Nephron (organoid): ENCODE data around the gene CSH1.

Experiments
- H3K27ac Mint-ChIP-seq, 3 experiments: 2 replicates each; pipeline ENCODE4 v1.8.0; 2020; ENCODE audit warnings: mixed read lengths in 3 of 3, mild to moderate bottlenecking in 2 of 3, moderate library complexity in 1 of 3
- H3K27me3 Mint-ChIP-seq: 2 replicates; pipeline ENCODE4 v1.8.0; 2021; ENCODE audit warnings: low read depth, mild to moderate bottlenecking, moderate library complexity, mixed read lengths
- H3K36me3 Mint-ChIP-seq: 2 replicates; pipeline ENCODE4 v1.8.0; 2020; ENCODE audit warnings: low read depth, mixed read lengths
- H3K4me1 Mint-ChIP-seq: 2 replicates; pipeline ENCODE4 v1.8.0; 2020; ENCODE audit warnings: mixed read lengths
- H3K4me3 Mint-ChIP-seq, 3 experiments: 2 replicates each; pipeline ENCODE4 v1.8.0; 2020; ENCODE audit warnings: mild to moderate bottlenecking in 3 of 3, mixed read lengths in 3 of 3, moderate library complexity in 2 of 3
- H3K9me3 Mint-ChIP-seq: 2 replicates; pipeline ENCODE4 v1.8.0; 2020; ENCODE audit warnings: mixed read lengths
- TF ChIP-seq, protein P1 (sequence below), 3 experiments: fragments of 200-600 bp; sonication (generic); IDR thresholded peaks; one replicate each; pipeline ENCODE4 v1.5.0; 2021; ENCODE audit warnings: antibody characterized with exemption in 3 of 3; ENCODE audit not compliant: unreplicated experiment in 3 of 3

CSH1 gene

DNA sequence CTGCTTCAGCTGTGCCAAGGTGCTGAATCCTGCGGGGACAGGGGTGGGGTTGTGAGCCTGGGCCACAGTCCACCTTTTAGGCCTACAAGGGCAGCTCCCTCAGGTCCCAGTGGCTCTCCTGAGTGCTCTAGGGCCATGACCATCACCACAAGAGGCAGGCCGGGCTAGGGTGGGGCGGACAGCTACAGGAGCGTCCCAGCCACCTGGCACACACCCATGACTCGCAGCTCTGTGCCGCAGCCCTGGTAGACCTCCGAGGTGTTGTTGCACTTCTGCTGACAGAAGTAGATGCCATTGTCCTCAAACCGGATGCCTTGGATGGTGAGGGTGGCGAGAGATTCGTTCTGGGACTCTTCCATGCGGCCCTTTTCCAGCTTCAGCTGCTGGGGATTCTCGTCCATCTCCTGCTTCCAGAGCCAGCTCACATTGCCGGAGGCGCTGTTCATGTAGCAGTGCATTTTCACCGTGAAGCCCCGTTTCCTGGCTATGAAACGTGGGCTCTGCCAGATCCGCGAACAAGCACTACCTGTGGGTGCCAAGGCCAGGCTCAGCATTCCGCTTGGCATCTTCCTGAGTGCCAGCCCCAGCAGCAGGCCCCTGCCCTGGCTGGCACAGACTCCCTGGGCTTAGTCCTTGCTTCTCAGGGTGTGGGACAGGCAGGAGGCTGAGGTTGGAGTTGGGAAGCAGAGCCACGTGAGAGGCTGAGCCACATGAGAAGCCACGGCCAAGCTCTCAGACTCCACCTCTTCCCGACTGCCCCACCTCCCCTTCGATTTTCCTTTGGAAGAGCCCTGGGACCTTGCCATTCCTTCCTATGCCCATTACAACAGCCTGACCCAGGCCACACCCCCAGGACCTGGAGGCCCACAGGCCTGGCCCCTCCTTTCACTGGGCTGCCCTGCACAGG is 33.7 kb upstream of the CSH1 start:
- H3K27ac Mint-ChIP-seq: no peak overlapping the region
- H3K27me3 Mint-ChIP-seq: no peaks in the 10 kb centered on the region
- no peak overlapping the region for H3K4me3 Mint-ChIP-seq
- TF ChIP-seq, protein P1, sequence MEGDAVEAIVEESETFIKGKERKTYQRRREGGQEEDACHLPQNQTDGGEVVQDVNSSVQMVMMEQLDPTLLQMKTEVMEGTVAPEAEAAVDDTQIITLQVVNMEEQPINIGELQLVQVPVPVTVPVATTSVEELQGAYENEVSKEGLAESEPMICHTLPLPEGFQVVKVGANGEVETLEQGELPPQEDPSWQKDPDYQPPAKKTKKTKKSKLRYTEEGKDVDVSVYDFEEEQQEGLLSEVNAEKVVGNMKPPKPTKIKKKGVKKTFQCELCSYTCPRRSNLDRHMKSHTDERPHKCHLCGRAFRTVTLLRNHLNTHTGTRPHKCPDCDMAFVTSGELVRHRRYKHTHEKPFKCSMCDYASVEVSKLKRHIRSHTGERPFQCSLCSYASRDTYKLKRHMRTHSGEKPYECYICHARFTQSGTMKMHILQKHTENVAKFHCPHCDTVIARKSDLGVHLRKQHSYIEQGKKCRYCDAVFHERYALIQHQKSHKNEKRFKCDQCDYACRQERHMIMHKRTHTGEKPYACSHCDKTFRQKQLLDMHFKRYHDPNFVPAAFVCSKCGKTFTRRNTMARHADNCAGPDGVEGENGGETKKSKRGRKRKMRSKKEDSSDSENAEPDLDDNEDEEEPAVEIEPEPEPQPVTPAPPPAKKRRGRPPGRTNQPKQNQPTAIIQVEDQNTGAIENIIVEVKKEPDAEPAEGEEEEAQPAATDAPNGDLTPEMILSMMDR (IDR thresholded peaks at IDR 0.05; ENCODE audit: unreplicated experiment in 3 of 3): no peak
- H3K4me1 Mint-ChIP-seq: no peaks in the 10 kb centered on the region
- no peaks in the 10 kb centered on the region for H3K36me3 Mint-ChIP-seq
- no peaks in the 10 kb centered on the region for H3K9me3 Mint-ChIP-seq

DNA sequence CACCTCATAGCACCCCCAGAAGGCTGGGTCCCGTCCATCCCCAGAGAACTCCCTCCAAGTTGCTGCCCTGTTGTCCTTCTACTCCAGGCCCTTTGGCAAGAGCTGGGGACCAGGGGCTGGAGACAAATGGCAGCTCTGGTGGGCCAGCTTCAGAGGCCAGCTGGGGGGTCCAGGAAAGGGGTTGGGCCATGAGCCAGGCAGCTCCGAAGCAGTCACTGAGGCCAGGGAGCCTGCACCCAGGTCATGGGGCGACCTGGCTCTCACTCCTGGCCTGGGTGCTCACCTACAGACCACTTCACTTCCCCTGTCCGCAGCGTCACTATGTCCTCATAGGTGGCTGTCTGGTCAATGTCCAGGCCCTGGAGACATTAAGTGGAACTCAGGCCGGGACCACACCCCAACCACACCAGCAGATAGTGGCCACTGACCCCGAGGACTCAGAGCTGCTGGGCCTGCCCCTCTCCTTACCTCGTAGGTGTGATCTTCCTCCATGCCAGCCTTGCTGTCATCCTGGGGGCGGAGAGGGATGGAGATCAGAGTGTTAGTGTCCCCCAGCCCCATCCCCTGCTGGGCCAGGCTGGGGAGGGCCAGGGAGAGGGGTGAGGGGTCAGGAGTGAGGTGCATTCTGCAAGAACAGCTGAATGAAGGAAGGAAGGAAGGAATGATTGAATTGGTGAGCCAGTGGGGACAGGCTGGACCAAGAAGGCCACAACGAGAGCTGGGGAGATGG is 32.8 kb upstream of the CSH1 start:
- Mint-ChIP-seq H3K9me3 (no peaks in the 10 kb centered on the region), H3K4me3 (no peak overlapping the region)

DNA sequence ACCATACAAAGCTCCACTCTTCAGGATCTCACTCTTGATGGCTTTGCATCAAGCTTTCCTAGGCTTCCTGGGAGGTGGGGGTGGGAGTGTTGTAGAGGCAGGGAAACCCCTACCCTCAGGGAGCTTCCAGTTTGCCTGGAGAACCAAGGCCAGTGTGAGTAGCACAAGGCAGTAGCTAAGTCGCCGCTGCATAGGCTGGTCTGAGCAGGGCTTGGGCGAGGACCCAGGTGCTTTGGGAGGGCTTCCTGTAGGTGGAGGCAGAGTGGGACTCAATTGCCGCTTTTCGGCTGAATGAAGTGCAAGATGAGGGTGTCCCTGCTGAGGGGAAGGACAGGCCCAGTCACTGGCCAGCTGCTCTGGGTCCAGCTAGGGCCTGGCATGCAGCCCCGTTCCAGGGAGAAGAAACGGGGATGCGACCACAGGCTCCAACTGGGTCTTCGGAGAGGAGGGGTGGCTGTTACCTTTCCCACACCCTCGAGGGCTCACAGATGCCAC is 31.8 kb upstream of the CSH1 start:
- H3K4me1 Mint-ChIP-seq: no peaks in the 10 kb centered on the region

More for the DNA sequence above, 32.8 kb upstream of the CSH1 start:
- Mint-ChIP-seq H3K27ac (no peak overlapping the region), H3K27me3 (no peaks in the 10 kb centered on the region), H3K4me1 (no peaks in the 10 kb centered on the region), H3K36me3 (no peaks in the 10 kb centered on the region)
- TF ChIP-seq, protein P1 (IDR thresholded peaks at IDR 0.05; ENCODE audit: unreplicated experiment in 3 of 3): no peak

DNA sequence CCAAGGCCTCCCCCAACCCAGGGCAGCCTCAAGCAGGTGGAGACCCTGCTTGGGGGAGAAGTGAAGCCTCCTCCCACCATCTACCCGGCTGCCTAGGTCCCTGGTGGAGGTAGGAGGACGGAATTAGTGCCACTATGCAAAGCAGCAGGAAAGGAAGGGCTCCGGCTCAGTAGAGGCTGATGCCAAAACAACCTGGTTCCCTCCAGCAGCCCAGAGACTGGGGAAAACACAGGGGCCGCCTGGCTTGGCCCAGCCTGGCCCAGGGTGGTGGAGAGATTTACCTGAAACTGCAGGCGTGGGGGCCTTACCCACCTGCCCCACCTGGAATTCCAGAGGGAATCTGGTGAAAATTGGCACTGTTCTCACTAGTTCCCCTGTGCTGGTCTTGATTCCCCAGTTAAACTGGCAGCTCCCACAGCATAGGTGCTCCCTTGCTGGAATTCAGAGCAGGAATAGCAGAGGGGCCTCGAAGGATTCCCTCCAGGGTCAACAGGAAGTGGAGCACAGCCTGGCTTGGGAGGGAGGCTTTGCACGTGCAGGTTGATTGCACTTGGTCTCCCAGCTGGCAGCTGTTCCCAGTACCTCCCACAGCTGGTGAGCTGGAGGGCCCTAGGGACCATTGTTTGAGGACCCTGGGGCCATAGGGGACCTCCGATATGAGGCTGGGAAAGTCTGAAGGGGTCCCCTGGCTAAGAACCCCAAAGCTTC is 31.2 kb upstream of the CSH1 start:
- no peaks in the 10 kb centered on the region for H3K27me3 Mint-ChIP-seq
- no peak overlapping the region for H3K27ac Mint-ChIP-seq
- H3K9me3 Mint-ChIP-seq: no peaks in the 10 kb centered on the region
- H3K4me1 Mint-ChIP-seq: no peaks in the 10 kb centered on the region
- H3K4me3 Mint-ChIP-seq: no peak overlapping the region
- TF ChIP-seq, protein P1 (IDR thresholded peaks at IDR 0.05; ENCODE audit: unreplicated experiment in 3 of 3): no peak
- H3K36me3 Mint-ChIP-seq: no peaks in the 10 kb centered on the region

More for the DNA sequence above, 31.8 kb upstream of the CSH1 start:
- no peak overlapping the region for H3K4me3 Mint-ChIP-seq
- no peaks in the 10 kb centered on the region for H3K27me3 Mint-ChIP-seq
- H3K36me3 Mint-ChIP-seq: no peaks in the 10 kb centered on the region
- TF ChIP-seq, protein P1 (IDR thresholded peaks at IDR 0.05; ENCODE audit: unreplicated experiment in 3 of 3): no peak
- H3K9me3 Mint-ChIP-seq: no peaks in the 10 kb centered on the region
- no peak overlapping the region for H3K27ac Mint-ChIP-seq

DNA sequence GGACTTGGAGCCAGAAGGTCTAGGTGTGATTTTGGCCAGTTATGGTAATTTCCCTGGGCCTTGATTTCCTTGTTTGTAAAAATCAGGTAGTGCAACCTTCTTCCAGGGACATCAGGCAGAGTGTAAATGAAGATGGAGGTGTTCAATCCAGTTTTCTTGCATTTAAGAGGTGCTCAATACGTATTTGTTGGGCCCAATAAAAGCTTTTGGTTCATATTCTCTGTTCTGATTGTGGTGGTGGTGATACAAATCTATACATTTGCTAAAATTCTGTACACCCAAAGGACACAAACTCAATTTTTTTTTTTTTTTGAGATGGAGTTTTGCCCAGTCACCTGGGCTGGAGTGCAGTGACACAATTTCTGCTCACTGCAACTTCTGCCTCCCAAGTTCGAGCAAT is 29.8 kb upstream of the CSH1 start:
- H3K9me3 Mint-ChIP-seq: no peaks in the 10 kb centered on the region
- H3K27me3 Mint-ChIP-seq: no peaks in the 10 kb centered on the region
- no peaks in the 10 kb centered on the region for H3K4me1 Mint-ChIP-seq
- no peak overlapping the region for H3K4me3 Mint-ChIP-seq
- no peaks in the 10 kb centered on the region for H3K36me3 Mint-ChIP-seq
- TF ChIP-seq, protein P1 (IDR thresholded peaks at IDR 0.05; ENCODE audit: unreplicated experiment in 3 of 3): no peak
- H3K27ac Mint-ChIP-seq: no peak overlapping the region
